A673 (cell line): ENCODE measurements around the gene OTC.

ENCODE experiments used
- CTCF ChIP-seq: fragments of 300-800, 200-600 bp; sonication (generic); conservative IDR thresholded peaks from 2 replicates; pipeline ENCODE4 v1.5.1; 2017; ENCODE audit warnings: low read depth, mild to moderate bottlenecking, antibody characterized with exemption, low read length, moderate library complexity, mixed read lengths
- EZH2 ChIP-seq: fragments of 200-600 bp; sonication (generic); IDR thresholded peaks from 2 replicates; pipeline ENCODE4 v1.6.1; 2017; ENCODE audit warnings: borderline replicate concordance, low read depth, mild to moderate bottlenecking, mixed read lengths, antibody characterized with exemption, low read length; ENCODE audit not compliant: poor library complexity, severe bottlenecking

- TF ChIP-seq CTCF (no peak), EZH2 (no peak)
These were observed 56.9 kb downstream of the OTC start for GRCh38 chrX:38409289-38409688.
